Measurements from ENCODE around the gene PPM1E.
"Not testable (repeated sequence)": the region's sequence is repeated elsewhere in the genome, so short reads cannot be mapped to it uniquely, and the experiment has no call there.

The PPM1E gene

DNA sequence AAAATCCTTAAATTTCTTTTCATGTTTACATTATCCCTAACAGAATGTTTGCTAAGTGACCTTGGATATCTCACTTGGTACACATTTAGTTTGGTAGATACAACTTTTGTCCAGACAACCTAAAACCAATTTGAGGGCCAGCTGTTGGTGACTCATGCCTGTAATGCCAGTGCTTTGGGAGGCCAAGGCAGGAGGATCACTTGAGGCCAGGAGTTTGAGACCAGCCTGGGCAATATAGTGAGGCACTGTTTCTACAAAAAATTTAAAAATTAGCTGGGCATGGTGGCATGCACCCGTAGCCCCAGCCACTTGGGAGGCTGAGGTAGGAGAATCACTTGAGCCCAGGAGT lies 202.0 kb downstream of the PPM1E start:
- not testable (repeated sequence) for DNase-seq

DNA sequence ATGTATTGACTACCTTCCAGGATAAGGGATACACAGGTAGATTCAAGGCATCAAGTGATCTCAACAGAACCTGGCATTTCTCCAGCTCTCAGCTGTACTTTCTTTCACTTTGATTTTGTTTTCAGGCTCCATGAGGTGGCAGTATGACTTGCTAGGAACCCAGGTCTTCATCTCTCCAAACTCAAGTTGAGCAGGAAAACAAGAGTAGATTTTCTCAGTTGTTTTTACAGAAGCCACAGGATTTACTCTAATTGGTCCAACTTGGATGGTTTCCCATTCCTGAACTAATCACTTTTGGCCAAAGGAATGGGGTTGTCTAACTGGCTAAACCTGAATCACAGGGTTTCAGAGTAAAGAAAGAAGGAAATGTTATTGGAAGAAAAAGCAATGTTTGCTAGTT lies 204.4 kb downstream of the PPM1E start:
- DNase-seq: no peak

DNA sequence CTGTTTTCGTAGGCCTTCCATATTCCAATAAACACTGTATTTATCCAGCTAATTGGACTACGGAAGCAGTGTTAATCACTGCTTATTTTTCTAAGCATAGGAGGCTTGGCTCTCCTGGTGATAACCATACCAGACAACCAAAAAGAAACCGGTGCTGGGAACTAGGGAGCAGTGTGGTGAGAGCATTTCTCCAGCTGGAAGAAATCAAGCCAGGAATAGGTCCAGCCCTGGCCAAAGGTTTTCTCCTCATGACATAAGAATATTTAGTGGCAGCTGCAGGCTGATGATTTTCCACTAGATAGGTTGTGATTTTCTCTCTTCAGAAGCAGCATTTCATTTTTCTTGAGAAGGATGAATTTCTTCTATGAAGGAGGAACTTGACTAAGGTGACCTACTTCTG lies 209.6 kb downstream of the PPM1E start:
- no peak for DNase-seq

DNA sequence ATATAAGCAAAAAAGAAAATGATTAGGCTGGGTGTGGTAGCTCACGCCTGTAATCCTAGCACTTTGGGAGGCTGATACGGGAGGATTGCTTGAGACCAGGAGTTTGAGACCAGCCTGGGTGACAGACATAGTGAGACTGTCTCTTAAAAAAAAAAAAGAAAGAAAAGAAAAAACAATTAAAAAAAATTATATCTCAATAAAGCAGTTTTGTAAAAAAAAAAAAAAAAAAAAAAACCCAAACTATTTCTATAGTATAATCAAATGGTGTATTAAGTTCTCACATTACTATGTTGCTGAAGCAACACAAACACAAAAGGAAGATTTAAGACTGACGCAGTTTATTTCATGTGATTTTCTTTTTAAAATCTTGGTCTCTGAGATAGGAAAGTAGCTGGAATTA lies 210.6 kb downstream of the PPM1E start:
- no peak for DNase-seq

DNA sequence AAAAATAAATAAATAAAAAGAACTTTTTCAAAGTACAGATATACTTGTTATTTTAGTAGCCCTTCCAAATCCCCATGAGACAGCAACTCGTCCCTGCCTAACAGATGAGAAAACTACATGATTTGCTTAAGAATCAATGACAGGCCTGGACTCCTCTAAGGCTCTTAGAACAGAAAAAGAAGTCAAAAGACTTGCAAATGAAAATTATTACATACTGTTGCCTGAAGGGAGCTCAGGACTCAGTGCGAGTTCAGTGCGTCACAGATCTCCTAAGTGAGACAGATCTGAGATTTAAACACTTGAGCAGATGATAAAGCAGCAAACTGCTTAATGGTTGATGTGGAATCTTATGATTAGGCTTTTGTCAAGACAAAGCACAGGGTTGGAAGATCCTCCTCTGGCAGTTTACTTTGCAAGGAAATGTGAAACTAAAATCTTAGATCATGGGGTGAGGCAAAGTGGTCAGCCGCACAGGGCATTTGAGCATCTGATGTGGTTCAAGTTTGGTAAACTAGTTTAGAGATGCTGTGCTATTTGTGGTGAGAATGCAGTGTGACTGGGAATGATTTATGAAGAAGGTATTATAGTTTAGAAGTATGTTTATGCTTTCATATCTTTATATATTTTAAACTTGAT lies 212.9 kb downstream of the PPM1E start:
- no peak for DNase-seq

DNA sequence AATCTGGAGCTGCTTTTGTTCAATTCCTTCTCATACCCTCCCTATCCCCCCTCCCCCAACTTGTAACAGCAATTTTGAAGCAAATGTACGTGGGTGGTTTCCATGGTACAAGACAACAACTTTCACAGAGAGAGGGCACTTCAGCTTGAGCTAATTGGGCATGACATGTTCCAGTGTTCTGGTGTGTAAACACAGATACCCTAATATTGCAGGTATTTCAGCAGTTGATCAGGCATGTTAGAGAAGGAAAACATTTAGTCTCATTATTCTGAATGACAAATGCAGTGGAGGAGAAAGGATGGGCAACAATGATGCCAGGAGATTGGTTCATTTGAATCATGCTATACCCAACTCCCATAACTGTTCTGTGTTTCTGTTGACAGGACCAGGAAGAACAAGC lies 213.5 kb downstream of the PPM1E start:
- DNase-seq: no peak

DNA sequence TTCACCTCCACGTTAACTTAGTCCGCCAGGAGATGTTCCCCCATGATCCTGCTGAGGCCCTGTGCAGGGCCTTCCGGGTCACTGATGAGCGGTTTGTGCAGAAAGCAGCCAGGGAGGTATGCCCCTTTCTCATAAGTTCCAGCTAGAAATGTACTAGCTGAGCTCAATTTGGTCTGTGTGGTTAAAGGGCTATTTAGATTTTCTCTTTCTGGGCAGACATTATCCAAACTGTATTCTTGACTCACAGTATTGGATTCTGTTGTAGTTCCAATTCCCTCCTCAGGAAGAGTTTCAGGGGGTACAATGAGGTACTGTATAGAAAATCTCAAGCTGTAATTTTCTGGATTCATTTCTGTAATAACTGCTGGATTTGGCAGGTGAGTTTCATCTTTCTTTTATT lies 214.0 kb downstream of the PPM1E start:
- no peak for DNase-seq

DNA sequence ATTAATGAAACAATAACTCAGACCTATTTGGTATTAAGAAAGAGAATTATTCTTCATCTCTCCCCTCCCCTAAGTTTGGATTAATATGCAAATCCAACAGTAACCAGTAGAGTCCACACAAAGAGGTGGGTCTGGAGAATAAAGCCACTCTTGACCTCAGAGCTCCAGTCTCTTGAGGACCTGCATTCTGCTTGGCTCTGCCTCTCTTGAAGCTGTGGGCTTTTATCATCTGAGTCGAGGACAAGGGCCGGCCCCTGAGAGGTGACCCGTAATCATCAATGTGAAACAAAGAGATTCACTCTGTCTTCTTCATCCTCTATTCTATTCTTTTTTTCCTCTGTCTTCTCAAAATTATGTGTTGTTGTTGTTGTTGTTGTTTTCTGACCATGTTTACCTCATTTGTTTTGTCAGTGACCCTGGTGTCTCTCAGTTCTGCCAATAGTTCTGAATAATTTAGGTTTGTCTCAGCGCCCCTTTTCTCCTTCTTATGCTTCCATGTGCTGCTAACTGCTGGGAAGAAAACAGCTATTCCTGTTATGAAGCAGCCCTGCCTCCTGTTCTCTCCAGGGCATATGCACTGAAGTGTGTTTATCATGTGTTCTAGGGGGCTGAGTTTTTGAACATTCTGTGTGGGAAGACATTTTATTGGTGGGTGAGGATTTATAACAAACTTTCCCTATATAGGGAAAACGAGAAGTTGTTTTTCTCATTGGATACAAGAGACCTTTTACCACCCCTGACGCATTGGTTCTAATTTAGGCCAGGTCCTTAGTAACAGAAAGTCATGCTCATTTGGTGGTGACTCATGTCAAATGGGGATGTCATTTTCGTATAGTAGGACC lies 215.2 kb downstream of the PPM1E start:
- DNase-seq: no peak

DNA sequence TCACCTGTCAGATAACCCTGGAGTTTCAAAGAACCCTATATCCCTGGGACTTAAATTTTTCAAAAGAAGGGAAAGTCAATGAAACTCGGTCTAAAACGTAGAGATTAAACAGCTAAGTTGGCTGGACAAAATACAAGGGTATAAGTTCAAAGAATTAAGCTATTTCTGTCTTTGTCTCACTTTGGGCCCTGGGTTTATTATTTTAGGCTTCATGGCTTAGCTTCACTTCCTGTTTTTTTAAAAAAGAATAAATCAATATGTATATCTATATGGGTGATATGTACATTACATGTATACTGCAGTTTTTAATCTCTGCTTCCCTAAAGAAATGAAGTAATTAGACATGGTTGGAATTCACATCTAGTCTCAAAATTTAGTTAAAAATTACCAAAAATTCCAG lies 218.7 kb downstream of the PPM1E start:
- no peak for DNase-seq

DNA sequence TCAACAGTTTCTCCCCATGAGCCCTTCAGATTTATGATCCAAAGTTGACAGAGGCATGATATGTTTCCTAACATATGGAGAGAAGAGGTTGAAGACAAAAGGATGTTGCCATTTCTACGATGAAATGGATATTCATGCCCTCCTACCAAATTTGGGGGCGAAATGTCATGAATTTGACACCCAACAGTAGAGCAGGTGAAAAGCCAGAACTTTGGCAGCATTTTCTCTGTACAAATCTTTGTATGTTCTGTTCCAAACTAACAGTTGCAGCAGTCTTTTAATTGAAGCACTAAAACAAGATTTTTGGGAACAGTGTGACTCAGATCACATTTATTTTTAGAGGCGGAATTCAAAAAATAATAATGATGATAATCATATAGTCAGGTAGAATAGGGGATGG lies 220.9 kb downstream of the PPM1E start:
- no peak for DNase-seq

DNA sequence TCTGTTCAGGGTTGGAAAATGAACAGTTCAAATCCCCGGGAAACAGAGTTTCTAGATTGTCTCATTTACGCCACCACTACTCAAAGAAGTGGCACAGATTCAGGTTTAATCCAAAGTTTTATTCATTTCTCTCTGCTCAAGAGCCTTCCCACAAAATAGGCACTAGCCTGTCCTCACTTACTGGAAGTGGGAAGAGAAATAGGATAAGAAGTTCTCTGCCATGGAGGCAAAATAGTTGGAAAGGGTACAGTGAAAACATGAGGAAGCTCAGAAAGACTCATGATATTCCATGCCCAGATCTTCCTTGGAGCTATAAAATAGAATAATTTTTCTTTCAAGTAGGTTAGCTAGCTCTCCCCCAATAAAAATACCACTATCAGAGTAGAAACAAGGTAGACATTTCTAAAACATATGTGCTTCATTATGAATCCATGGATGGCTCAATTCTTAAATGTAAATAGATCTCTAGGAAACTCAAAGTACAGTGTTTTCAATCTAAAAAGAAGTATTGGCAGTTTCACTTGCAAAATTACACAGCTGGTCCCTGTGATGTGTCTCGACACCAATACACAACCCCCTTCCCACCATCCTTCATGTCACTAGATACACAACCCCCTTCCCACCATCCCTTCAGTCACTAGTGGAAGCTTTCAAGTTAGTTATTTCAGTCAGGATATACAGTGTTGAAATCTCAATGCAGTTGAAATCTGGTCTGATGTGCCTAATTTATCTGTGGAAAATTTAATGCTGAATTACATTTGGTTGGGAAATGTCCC lies 225.2 kb downstream of the PPM1E start:
- DNase-seq: no peak

DNA sequence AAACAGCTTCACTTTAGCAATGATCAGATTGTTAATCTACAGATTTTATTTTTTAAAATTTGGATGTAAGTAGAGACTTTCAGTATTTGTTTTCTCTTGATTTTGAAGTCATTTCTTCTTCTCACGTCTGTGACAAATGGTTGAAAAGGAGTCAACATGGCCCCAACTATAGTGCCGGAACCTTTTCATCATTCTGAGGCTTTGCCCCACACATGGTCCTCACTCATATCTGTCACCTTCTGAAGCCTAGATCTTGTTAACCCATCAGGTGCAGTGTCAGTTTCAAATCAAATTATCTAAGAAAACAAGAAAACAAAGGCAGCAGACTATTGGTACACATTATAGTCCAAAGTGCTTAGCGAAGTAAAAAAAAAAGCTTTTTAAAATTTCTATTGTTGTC lies 227.0 kb downstream of the PPM1E start:
- DNase-seq: no peak

DNA sequence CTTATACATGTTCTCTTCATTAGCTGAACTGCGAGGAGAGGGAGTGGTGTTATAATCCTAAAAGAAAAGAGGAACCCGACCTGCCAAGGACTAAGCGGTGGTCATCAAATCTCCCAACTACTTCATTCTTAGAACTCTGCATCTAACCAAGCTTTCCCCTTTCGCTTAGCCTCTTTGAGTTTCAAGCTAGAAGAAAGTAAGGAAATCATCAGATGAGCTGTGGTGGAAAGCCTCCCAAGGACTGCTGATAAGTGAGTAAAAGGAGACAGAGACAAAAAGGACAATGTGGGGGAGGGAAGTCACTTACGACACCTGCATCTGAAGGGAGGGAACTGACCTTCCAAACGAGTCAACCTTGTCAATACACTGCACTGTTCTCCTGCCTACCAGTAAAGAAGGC lies 229.7 kb downstream of the PPM1E start:
- no peak for DNase-seq

DNA sequence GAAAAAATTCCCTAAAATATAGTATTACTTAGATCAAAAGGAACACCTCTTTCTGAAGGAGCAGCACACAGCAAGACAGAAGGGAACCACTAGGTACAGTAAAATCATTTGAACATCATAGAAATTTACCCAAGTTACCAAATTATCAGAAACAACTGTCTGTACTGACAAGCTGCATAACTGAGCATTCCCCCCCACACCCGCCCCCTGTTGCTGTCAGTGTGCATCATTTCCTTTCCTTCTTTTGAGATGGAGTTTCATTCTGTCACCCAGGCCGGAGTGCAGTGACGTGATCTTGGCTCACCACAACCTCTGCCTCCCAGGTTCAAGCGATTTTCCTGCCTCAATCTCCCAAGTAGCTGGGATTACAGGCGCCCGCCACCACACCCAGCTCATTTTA lies 230.3 kb downstream of the PPM1E start:
- peak in 1 of 2 donors; percentile 6 for DNase-seq

DNA sequence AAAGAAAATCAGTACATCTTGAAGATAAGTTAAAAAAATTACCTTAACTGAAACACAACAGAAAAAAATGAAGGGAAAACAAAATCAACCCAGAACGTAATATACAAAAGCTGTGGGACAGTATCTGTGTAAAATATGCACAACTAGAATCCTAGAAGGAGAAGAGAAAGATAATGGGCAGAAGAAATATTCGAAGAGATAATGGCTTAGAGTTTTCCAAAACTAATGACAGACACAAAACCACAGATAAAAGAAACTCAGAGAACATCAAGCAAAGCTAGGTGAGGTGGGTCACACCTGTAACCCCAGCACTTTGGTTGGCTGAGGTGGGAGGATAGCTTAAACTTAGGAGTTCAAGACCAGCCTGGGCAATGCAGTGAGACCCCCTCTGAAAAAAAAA lies 234.0 kb downstream of the PPM1E start:
- DNase-seq: no peak

DNA sequence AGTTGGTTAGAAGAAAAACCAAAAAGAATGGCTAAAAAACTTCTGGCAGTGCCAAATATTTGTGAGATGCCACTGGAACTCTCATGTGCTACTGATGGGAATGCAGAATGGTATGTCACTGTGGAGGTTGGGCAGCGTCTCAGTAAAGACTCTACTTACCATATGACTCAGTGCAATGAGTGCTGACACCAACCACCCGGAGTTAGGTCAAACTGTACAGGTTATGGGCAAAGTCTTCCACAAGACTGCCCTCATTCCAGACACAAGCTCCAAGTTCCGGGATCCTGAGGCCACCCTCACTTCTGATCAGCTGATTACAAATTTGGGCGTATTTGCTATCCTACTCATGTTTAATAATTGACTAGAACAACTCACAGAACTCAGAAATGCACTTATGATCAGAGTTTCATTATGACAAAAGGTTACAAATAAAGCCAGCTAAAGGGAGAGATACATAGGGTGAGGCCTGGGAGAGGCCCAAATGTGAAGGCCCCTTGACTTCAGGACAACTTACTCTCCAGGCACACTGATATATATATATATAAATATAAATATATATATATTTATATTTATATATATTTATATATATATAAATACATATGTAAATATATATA lies 236.2 kb downstream of the PPM1E start:
- DNase-seq: no peak

DNA sequence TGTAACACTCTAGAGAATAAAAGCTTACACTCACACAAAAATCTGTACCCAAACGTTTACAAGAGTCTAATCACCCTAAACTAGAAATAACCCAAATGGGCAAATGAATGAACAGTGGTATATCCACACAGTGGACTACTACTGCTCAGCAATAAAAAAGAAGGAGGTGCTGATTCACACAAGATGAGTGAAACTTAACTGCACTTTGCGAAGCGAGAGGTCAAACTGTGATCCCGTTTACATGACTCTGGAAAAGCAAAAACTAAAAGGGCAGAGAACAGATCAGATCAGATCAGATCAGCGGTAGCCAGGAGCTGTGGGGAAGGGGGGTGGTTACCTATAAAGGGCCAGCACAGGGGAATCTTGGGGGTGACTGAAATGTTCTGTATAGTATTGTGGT lies 237.7 kb downstream of the PPM1E start:
- no peak for DNase-seq

DNA sequence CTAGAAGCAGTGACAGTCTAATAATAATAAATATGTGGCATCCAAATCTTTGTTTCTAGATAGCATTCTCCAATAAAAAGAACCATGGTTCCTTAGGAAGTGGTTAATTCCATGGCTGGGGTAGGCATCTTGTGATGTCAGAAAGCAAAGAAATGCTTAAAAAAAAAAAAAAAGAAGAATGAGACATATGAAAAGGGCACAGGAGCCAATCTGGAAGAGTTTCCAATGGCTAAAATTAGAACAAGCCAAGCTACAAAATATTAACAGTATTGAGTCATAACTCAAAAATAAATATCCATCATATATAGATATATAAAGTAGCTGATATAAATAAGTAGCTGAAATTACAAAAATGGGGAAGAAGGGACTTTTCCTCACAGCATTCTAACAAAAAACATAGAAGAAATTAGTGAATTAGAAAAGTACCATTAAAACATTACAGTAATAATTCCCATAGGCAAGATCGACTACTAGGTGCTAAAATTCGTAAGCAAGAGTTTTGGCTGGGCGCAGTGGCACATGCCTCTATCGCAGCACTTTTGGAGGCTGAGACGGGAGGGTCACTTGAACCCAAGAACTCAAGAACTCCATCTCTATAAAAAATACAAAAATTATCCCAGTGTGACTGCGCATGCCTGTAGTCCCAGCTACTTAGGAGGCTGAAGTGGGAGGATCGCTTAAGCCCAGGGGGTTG lies 239.7 kb downstream of the PPM1E start:
- DNase-seq: no peak

DNA sequence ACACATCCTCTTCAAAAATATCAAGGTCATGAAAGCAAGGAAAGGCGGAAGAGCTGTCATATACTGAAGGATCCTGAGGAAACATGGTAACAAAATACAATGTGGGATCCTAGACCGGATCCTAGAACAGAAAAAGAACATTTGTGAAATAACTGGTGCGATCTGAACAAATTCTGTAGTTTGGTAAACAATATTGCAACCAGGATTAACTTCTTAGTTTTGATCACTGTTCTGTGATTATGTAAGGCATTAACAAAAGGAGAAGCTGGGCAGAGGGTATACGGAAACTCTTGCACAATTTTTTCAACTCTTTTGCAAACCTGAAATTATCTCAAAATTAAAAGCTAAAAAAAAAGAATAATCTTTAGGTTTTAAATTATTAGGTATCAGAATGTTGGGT lies 241.3 kb downstream of the PPM1E start:
- DNase-seq: no peak

DNA sequence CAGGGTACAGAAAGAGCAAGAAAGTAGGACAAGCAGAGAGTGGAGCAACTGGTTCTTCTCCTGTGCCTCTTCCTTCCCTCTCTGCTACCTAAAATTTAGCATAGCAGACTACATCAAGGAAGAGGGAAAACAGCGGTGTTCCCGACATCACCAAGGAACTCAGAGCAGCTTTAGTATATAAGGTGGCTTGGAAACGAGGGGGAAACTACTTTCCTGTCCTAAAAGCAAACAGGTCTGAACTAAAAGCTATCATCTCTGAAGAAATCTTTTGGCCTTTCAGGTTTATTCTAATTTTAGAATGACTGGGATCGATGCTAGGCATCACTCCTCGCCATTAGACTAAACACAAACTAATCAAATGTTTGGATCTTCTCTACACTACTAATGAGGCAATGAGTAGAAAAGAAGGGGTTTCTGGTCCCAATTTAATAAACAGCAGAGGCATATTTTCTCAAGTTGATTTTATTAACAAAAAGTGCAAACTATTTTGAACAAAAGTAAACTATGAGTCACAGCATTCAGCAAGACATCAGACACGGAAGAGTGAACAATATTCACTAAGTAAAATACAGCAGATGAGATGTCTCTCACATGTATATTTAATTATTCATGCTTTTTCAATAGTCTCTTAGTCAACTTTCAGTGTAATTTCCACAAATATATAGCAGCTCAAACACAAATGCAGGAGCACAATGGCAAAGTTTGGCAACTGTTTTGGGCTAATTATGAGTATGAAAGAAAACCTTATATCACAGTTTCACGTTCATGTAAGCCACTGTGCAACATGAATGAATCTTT lies 242.3 kb downstream of the PPM1E start:
- DNase-seq: no peak

DNA sequence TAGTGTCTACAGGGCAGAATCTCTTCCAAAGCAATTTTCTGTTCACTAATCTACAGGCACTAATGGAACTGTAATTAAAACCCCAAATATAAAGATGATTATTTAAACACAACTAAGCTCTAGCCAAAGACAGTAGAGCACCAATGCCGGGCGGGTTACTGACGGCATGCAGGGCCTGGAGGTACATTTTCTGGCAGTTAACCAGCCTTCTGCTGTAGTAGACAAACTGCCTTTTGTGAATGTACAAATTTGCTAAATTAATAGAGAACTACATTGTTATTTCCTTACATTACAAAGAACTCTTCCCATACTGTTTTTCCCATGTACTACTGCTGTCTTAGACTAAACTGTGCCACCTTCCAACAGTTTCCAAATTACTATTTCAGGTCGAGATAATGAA lies 243.2 kb downstream of the PPM1E start:
- DNase-seq: no peak

DNA sequence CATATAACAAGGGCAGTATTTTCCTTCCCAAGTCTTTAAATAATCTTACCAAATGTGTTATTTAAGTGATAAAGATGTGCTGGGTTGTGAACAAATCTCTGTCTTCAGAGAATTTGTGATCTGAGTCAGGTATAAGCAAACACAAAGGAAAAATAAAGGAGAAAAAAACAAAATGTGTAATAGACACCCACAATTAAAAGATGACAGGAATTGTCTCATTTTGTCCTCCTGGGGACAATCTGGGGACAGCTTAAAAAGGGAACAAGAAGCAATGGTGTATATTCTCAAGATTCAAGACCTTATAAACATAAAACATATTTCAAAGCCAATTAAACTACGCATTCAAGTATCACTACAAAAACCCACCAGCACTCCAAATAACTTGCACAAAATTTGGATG lies 243.8 kb downstream of the PPM1E start:
- no peak for DNase-seq
